GM18520 (cell line): ENCODE data around the gene STXBP5L.
"Not testable (repeated sequence)": the region's sequence is repeated elsewhere in the genome, so short reads cannot be mapped to it uniquely, and the experiment has no call there.

Source experiments
- ATAC-seq: cut with Tn5 transposase; IDR thresholded peaks from one replicate; pipeline ENCODE4 v1.9.1; 2021; ENCODE audit not compliant: unreplicated experiment

Gene STXBP5L

DNA sequence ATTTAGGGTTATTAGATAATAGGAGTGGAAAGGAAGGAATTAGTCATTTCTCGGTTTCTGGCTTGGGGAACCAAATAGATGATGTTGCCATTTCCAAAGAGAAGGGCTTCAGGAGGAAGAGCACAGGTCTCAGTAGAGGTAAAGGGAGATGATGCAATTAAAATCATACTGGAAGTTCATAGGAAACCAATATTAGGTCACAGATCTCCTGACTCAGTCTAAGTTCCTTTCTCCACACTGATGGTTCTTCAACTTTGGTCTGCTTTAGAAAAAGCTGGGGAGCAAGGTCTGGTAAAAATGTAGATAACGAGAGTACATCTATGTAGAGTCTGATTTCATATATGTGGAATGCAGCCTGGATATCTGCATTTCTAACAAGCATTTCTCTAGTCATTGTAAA is 506.9 kb downstream of the STXBP5L start:
- ATAC-seq, result no peak

DNA sequence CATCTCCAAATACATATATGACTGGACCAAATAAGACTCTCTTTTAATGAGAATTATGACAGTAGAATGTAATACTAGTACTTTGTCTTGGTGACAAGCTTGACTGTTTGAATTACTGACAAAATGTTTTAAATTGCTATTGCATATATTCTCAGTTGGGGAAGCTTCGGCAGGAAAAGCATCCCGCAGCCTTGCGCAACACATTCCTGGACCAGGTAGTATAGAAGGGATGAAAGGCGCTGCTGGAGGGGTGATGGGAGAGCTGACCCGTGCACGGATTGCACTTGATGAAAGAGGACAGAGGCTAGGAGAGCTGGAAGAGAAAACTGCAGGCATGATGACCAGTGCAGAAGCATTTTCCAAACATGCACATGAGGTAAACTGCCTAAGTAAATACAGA is 510.2 kb downstream of the STXBP5L start:
- no peak for ATAC-seq

GRCh38 chr3:121424549-121424948 is 516.5 kb downstream of the STXBP5L start:
- no peak for ATAC-seq

- no peak for ATAC-seq
These were observed 522.7 kb downstream of the STXBP5L start for GRCh38 chr3:121430664-121431215.

- peak; percentile 81 for ATAC-seq
These were observed 523.9 kb downstream of the STXBP5L start for GRCh38 chr3:121431726-121432517.

DNA sequence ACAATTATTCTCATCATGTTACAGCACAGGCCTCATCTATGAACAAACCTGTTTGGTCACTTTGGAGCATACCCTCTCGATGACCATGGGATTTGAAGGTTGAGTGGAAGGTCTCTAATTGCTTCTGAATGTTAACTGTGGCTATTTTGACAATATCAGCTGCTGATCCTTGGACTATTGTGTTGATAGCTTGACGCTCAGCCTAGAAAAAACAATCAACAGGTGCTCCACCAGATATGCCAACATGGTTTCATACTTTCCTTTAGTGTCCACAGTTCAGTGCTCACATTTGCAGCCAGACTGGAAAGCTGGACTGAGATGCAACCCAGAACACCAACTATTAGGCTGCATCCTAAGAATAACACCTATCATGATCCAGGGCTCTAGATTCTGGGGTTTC is 528.1 kb downstream of the STXBP5L start:
- no peak for ATAC-seq

- no peak for ATAC-seq
These were observed 528.6 kb downstream of the STXBP5L start for GRCh38 chr3:121436641-121437040.

GRCh38 chr3:121443456-121443855 is 535.5 kb downstream of the STXBP5L start:
- ATAC-seq, result no peak

DNA sequence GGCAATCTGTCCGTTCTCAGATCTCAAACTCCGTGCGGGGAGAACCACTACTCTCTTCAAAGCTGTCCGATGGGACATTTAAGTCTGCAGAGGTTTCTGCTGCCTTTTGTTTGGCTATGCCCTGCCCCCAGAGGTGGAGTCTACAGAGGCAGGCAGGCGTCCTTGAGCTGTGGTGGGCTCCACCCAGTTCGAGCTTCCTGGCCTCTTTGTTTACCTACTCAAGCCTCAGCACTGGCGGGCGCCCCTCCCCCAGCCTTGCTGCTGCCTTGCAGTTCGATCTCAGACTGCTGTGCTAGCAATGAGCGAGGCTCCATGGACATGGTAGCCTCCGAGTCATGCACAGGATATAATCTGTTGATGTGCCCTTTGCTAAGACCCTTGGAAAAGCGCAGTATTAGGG is 543.7 kb downstream of the STXBP5L start:
- not testable (repeated sequence) for ATAC-seq

- no peak for ATAC-seq
These were observed 554.6 kb downstream of the STXBP5L start for GRCh38 chr3:121462565-121462964.

DNA sequence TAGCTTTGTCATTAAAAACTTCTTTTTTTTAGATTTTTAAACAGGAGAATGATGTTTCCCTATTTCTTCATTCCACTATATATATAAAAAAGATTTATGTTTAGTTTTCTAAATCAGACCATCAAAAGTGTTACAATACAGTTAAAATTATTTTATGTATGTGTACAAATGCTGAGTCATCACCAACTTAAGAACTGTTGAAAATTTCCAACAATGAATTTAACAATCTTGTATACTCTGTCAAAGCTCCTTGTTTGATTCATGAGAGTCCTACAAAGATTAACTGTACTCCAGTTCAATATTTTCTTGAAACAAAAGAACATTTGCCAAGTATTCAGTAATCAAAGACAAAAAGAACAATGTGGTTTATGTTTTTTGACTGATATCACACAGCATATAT is 555.7 kb downstream of the STXBP5L start:
- no peak for ATAC-seq

DNA sequence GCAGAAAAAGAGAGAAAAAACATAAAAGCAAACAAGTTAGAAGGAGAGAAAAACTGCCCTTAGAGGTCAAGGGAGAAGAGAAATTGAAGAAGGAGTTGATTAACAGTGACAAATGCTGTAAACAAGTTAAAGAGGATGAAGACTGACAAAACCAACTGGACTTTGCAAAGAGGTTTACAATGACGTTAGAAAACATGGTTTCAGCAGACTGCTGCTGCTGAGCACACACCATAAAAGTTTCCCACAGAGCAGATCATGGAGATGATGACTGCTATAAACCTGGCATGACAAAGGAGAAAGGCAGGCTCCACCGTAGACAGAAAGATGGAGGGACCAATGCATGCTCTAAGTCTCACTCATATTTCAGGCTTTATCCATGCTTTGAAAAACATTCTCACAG is 559.1 kb downstream of the STXBP5L start:
- ATAC-seq, result no peak

DNA sequence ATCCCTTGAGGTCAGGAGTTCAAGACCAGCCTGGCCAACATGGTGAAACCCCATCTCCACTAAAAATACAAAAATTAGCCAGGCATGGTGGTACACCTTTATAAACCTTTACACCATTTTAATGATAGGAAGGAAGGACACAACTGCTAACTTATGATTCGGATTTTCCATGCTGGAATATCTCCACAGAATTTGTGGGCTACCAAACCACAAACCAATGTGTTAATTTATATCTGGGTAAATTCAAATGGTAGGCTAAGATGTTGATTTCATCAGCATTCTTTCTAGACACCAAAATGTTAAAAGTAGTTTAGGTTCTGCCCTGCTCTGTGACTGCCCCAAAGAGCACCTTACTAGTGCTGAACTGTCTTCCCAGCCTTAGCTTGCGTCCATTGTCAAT is 565.0 kb downstream of the STXBP5L start:
- ATAC-seq, result no peak
